Measurements from ENCODE around the gene LMNTD2.
A peak's percentile ranks its signal among the peaks of the same experiment; 100 is the strongest.

The LMNTD2 gene

DNA sequence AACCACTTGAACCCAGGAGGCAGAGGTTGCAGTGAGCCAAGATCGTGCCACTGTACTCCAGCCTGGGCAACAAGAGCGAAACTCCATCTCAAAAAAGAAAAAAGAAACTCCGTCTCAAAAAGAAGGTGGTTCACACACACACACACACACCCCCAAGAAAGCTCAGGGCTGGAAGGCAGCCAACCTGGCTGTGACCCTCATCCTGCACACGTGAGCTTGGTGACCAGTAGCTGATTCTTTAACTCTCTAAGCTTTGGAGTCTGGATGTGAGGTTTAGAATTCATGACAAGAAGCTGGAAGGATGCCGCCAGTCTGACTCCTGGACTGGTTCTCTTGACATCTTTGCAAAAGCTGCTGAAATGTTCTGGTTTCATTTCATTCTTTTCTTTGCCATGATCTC lies 51.6 kb downstream of the LMNTD2 start:
- DNase-seq (ENCODE audit: low spot score), result no peak

DNA sequence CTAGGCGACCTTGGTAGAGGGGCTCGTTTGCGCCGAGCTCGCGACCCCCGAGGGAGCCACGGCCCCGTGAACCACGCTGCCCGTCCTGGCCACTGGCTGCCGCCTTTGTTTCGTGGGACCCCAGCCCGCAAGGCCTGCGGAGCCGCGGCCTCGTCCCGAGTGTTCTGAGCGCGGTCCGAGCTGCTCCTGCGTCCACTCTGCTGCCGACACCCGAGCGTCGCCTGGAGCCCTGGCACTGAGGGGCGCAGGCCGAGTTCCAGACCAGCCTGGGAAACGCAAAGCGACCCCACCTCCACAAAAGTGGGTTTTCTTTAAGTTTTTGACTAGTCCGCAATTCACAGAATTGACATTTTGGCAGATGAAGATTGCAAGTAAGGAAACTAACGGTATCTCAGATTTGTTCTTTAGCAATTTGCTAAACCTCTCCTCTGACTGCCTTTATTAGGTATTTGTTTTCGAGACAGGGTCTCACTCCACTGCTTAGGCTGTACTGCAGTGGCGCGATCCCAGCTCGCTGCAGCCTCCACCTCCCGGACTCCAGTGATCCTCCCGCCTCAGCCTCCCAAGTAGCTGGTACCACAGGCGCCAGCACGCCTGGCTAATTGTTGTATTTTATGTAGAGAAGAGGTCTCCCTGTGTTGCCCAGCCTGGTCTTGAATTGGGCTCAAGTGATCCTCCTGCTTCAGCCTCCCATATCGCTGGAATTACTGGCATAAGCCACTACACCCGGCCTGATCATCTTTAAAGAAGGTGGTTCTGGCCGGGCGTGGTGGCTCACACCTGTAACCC lies 52.6 kb downstream of the LMNTD2 start:
- DNase-seq (ENCODE audit: low spot score), result no peak

DNA sequence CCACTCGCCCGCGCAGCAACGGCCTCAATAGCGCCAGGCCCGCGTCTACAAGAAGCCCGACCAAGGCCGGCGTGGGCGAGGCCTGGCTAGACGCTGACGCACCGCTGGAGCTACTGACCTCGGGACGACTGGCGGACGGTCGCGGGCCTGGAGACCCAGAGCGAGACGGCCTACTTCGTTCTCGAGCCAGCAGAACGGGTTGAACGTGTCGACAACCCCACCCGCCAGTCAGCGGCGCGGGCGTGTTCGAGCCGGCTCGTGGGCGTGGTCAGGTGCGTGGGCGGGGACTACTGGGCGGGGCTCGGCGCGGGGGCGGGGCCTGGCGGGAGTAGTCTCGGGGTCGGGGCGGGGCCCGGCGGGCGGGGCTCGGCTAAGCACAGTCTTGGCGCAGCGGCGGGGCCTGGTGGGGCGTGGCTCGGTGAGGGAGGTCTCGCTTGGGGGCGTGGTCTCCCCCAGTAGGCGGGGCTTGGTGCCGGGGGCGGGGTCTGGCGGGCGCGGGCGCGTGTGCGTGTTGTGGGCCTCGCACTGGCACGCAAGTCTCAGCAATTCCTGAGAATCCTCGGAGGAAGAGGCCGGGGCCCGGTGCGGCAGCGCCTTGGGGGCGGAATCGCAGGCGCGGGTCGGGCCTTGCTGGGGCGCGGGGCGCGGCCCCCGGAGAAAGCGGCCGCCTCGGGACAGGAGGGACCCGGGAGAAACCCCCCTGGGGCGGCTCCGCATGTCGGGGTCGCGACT lies 53.4 kb downstream of the LMNTD2 start, which contains the start of gene RNH1:
Gene RNH1, minus strand, starts transcription at position 248 of the 732 bp plus-strand sequence. CDS start 5,080 bp downstream, outside the sequence.
- peak; percentile 100 for DNase-seq (ENCODE audit: low spot score)

DNA sequence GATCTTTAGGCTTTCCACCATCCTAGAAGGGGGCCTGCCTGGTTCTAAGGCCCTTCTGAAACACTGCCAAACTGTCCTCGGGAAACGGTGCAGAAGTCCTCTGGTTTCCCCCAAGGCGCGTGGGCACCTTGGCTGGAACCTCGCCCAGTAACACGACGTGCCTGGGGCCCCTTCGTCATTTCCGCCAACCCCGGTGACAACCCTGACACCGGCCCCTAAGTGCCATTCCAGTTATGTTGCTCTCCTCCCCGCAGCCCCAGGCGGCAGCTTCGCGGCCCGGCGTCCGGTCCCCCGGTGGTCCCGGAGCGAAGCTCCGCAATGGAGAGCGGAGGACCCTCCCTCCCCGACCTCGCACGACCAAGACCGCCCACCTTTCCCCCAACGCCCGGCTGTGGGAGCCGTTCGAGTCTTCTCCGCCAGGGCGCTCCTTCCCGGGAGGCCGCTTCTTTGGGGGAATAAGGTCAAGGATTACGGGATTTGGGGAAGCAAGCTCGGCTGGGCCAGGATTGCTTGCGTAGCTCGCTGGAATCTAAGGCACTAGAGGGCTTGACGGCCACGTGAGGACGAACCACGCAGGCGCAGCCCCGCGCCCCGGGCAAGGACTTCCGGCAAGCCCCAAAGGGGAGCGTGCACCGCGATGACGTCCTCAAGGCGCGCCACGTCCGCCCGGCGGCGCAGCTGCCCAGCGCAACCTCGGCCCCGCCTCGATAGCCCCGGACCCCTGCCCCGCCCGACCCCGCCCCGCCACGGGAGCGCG lies 54.1 kb downstream of the LMNTD2 start:
- peak; percentile 99 for DNase-seq (ENCODE audit: low spot score)

DNA sequence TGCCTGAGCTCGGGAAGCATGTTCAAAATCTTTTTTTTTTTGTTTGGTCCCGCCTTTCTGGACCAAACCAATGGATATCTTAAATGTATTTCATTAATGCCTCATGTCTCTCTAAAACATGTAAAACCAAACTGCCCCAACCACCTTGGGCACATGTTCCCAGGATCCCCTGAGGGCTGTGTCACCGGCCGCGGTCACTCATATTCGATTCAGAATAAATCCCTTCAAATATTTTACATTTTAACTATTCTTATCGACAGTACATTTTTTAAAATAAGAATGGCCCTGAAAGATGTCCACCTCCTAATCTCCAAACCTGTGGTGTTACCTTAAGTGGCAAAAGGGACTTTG lies 55.6 kb downstream of the LMNTD2 start:
- no peak for DNase-seq (ENCODE audit: low spot score)
